Effector memory CD4-positive, alpha-beta T cell (primary cell): ENCODE results near the gene KRTAP9-8.
"Not testable (repeated sequence)": the region's sequence is repeated elsewhere in the genome, so short reads cannot be mapped to it uniquely, and the experiment has no call there.

ENCODE experiments used
- DNase-seq, 3 donors: peaks; one replicate each; pipeline ENCODE4 v3.0.0-alpha.2; 2020
- H3K27ac ChIP-seq: 2 replicates; pipeline ENCODE4 v1.7.0; 2013; ENCODE audit warnings: mild to moderate bottlenecking, low read length, moderate library complexity; ENCODE audit not compliant: insufficient read depth, poor library complexity, severe bottlenecking
- H3K27me3 ChIP-seq: replicated peaks from 2 replicates; pipeline ENCODE4 v1.7.0; 2013; ENCODE audit warnings: mild to moderate bottlenecking, low read length; ENCODE audit not compliant: insufficient read depth, control insufficient read depth, poor library complexity, severe bottlenecking
- H3K36me3 ChIP-seq: 2 replicates; pipeline ENCODE4 v1.7.0; 2013; ENCODE audit warnings: mild to moderate bottlenecking, low read length, moderate library complexity; ENCODE audit not compliant: control insufficient read depth, insufficient read depth
- H3K4me1 ChIP-seq: 2 replicates; pipeline ENCODE4 v1.7.0; 2013; ENCODE audit warnings: low read length, mild to moderate bottlenecking; ENCODE audit not compliant: control insufficient read depth, insufficient read depth, poor library complexity, severe bottlenecking
- H3K4me3 ChIP-seq: 2 replicates; pipeline ENCODE4 v1.7.0; 2013; ENCODE audit warnings: low read length, low read depth, mild to moderate bottlenecking; ENCODE audit not compliant: insufficient read depth, poor library complexity, severe bottlenecking
- H3K9me3 ChIP-seq: 2 replicates; pipeline ENCODE4 v1.7.0; 2013; ENCODE audit warnings: mild to moderate bottlenecking, low read length, moderate library complexity; ENCODE audit not compliant: control insufficient read depth

KRTAP9-8 gene

GRCh38 chr17:41226598-41227095 is 11.2 kb upstream of the KRTAP9-8 start, which contains the start of gene KRTAP9-2:
TSS of gene KRTAP9-2 (plus strand) at chr17:41226648. CDS start at chr17:41226655, 7 bp downstream.
- not testable (repeated sequence) for H3K9me3 ChIP-seq, H3K27ac ChIP-seq, DNase-seq, H3K27me3 ChIP-seq, H3K4me3 ChIP-seq, H3K4me1 ChIP-seq, H3K36me3 ChIP-seq

DNA sequence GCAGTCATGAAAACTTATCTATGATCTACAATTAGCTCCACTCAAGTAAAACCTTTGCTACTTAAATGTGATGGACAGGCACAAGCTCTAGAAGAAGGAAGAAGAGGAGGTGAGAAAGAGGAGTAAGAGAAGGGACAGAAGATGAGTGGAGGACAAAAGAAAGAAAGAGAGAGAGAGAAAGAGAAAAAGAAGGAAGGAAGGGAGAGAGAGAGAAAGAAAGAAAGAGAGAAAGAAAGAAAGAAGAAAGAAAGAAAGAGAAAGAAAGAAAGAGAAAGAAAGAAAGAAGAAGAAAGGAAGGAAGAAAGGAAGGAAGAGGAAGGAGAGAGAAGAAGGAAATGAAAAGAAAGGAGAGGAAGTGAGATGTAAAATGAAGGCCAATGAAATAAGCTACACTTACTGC is 7.7 kb upstream of the KRTAP9-8 start:
- Histone ChIP-seq H3K27ac (no peak overlapping the region), H3K9me3 (no peaks in the 10 kb centered on the region), H3K4me1 (no peaks in the 10 kb centered on the region), H3K36me3 (no peaks in the 10 kb centered on the region), H3K4me3 (no peak overlapping the region), H3K27me3 (no peaks in the 10 kb centered on the region)
- no peak for DNase-seq

DNA sequence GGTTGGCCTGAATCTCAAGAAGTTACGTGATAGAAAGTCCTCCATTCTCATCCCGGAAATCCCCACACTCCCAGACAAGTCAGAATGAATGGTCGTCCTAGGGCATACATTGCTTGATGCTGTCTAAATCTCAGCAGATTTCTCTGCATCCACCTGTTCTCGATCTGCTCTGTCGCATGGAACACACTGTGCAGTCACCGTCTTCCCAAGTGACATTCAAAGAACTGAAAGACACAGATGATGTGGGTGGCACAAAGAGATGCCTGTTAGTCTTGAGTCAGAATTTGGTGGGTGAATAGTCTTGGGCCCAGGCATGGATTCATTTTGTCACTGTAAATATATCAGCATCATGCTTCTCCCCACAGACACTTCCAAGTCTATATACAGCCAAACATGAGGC is 6.1 kb upstream of the KRTAP9-8 start:
- Histone ChIP-seq H3K4me1 (no peaks in the 10 kb centered on the region), H3K36me3 (no peaks in the 10 kb centered on the region), H3K27ac (no peak overlapping the region), H3K4me3 (no peak overlapping the region), H3K9me3 (no peaks in the 10 kb centered on the region), H3K27me3 (no peaks in the 10 kb centered on the region)
- no peak for DNase-seq

GRCh38 chr17:41232399-41233105 is 5.2 kb upstream of the KRTAP9-8 start, which contains the start of gene KRTAP9-3:
TSS of gene KRTAP9-3 (plus strand) at chr17:41232449. CDS start at chr17:41232502, 53 bp downstream.
- not testable (repeated sequence) for H3K4me3 ChIP-seq, H3K27me3 ChIP-seq, H3K4me1 ChIP-seq, H3K9me3 ChIP-seq, H3K36me3 ChIP-seq, DNase-seq, H3K27ac ChIP-seq

GRCh38 chr17:41237116-41237515 is 683 bp upstream of the KRTAP9-8 start:
- not testable (repeated sequence) for H3K27me3 ChIP-seq, DNase-seq, H3K27ac ChIP-seq, H3K36me3 ChIP-seq, H3K4me3 ChIP-seq, H3K4me1 ChIP-seq, H3K9me3 ChIP-seq

DNA sequence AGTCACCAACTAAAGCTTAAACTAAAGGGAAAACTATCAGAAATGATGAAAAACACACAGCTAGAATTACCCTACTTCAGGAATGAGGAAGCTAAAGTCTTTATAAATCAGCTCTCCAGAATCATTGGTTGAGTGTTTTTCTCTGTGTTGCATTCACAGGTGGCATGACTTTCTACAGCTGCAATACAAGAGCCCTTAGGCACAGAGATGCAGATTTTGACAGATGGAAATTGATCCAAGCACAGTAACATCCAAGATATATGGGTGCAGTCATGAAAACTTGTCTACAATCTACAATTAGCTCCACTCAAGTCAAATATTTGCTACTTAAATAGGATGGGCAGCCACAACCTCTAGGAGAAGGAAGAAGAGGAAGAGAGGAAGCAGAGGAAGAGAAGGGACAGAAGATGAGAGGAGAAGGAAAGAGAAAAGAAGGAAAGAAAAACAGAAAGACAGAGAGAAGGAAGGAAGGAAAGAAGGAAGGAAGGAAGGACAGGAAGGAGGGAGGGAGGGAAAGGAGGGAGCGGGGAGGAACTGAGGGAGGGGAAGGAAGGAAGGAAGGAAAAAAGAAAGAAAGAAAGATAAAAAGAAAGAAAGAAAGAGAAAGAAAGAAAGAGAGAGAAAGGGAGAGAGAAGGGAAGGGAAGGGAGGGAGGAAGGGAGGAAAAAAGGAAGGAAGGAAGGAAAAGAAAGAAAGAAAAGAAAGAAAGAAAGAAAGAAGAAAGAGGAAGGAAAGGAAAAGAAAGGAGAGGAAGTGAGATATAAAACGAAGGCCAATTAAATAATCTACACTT is 9.4 kb downstream of the KRTAP9-8 start:
- not testable (repeated sequence) for H3K36me3 ChIP-seq, H3K4me1 ChIP-seq, H3K9me3 ChIP-seq, DNase-seq, H3K27me3 ChIP-seq, H3K4me3 ChIP-seq, H3K27ac ChIP-seq

DNA sequence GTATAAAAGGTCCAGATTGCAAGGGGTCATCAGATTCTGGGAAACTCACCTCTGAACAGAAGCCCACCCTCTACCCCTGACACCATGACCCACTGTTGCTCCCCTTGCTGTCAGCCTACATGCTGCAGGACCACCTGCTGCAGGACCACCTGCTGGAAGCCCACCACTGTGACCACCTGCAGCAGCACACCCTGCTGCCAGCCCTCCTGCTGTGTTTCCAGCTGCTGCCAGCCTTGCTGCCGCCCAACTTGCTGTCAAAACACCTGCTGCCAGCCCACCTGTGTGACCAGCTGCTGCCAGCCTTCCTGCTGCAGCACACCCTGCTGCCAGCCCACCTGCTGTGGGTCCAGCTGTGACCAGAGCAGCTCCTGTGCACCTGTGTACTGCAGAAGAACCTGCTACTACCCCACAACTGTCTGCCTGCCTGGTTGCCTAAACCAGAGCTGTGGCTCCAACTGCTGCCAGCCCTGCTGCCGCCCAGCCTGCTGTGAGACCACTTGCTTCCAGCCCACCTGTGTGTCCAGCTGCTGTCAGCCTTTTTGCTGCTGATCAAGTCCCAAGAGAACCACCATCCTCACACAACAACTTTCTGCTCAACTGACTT is 11.9 kb downstream of the KRTAP9-8 start, which contains the start of gene KRTAP9-4:
Gene KRTAP9-4 (plus strand): TSS at position 51 of the 604 bp plus-strand sequence. CDS start 34 bp downstream, at position 85.
- not testable (repeated sequence) for H3K9me3 ChIP-seq, H3K27ac ChIP-seq, H3K4me1 ChIP-seq, DNase-seq, H3K4me3 ChIP-seq, H3K36me3 ChIP-seq, H3K27me3 ChIP-seq

GRCh38 chr17:41251261-41251660 is 13.5 kb downstream of the KRTAP9-8 start:
- Histone ChIP-seq H3K4me1 (no peaks in the 10 kb centered on the region), H3K36me3 (no peaks in the 10 kb centered on the region), H3K27ac (no peak overlapping the region), H3K27me3 (no peaks in the 10 kb centered on the region), H3K4me3 (no peak overlapping the region), H3K9me3 (no peaks in the 10 kb centered on the region)
- no peak for DNase-seq

- Histone ChIP-seq H3K4me1 (no peaks in the 10 kb centered on the region), H3K4me3 (no peak overlapping the region), H3K27me3 (no peaks in the 10 kb centered on the region), H3K27ac (no peak overlapping the region), H3K36me3 (no peaks in the 10 kb centered on the region), H3K9me3 (no peaks in the 10 kb centered on the region)
- DNase-seq, result no peak
Observed at GRCh38 chr17:41254861-41255260, 17.1 kb downstream of the KRTAP9-8 start.
